ENCODE data around the gene TMEM150B.
"Not testable (repeated sequence)": the region's sequence is repeated elsewhere in the genome, so short reads cannot be mapped to it uniquely, and the experiment has no call there.

TMEM150B gene

GRCh38 chr19:55340784-55341147, 15.6 kb upstream of the TMEM150B start:
- in situ Hi-C loops (cut with HindIII; ENCODE audit: low pct_unique_long_range_greater_than_20kb, low sequenced_read_pairs), result no loop called here
- TF ChIP-seq JUND (IDR thresholded peaks at IDR 0.05; ENCODE audit: low read depth), result no peak
- DNase-seq (ENCODE audit: low read depth in 1 of 2, low spot score in 1 of 2), result no peak

- no peak for TF ChIP-seq JUND (IDR thresholded peaks at IDR 0.05; ENCODE audit: low read depth)
- DNase-seq (ENCODE audit: low read depth in 1 of 2, low spot score in 1 of 2), result no peak
- in situ Hi-C loops (cut with HindIII; ENCODE audit: low pct_unique_long_range_greater_than_20kb, low sequenced_read_pairs), result no loop called here
These were observed 15.0 kb upstream of the TMEM150B start for GRCh38 chr19:55339889-55340783.

- no peak for TF ChIP-seq JUND (IDR thresholded peaks at IDR 0.05; ENCODE audit: low read depth)
- in situ Hi-C loops (cut with HindIII; ENCODE audit: low pct_unique_long_range_greater_than_20kb, low sequenced_read_pairs), result no loop called here
- DNase-seq (ENCODE audit: low read depth in 1 of 2, low spot score in 1 of 2), result peak; percentile 92 to 100
These were observed 14.2 kb upstream of the TMEM150B start, which contains the start of gene KMT5C for GRCh38 chr19:55339105-55339888. TSS of gene KMT5C (plus strand) at chr19:55339876. CDS start at chr19:55341937, 2,061 bp downstream.

GRCh38 chr19:55336101-55336500, 11.0 kb upstream of the TMEM150B start:
- DNase-seq (ENCODE audit: low read depth in 1 of 2, low spot score in 1 of 2), result no peak
- no peak for TF ChIP-seq JUND (IDR thresholded peaks at IDR 0.05; ENCODE audit: low read depth)
- in situ Hi-C loops (cut with HindIII; ENCODE audit: low pct_unique_long_range_greater_than_20kb, low sequenced_read_pairs), result no loop called here

- no peak for TF ChIP-seq JUND (IDR thresholded peaks at IDR 0.05; ENCODE audit: low read depth)
- DNase-seq (ENCODE audit: low read depth in 1 of 2, low spot score in 1 of 2), result no peak
- in situ Hi-C loops (cut with HindIII; ENCODE audit: low pct_unique_long_range_greater_than_20kb, low sequenced_read_pairs), result no loop called here
These were observed 8.7 kb upstream of the TMEM150B start for GRCh38 chr19:55333870-55334269.

GRCh38 chr19:55329791-55330190, 4.7 kb upstream of the TMEM150B start:
- DNase-seq (ENCODE audit: low read depth in 1 of 2, low spot score in 1 of 2); in situ Hi-C loops (cut with HindIII; ENCODE audit: low pct_unique_long_range_greater_than_20kb, low sequenced_read_pairs): not testable (repeated sequence)

- peak in 1 of 2 experiments; percentile 69 for DNase-seq (ENCODE audit: low read depth in 1 of 2, low spot score in 1 of 2)
- in situ Hi-C loops (cut with HindIII; ENCODE audit: low pct_unique_long_range_greater_than_20kb, low sequenced_read_pairs), result not testable (repeated sequence)
These were observed 3.7 kb upstream of the TMEM150B start for GRCh38 chr19:55328774-55329318.

GRCh38 chr19:55324662-55325061, 479 bp downstream of the TMEM150B start:
- no peak for TF ChIP-seq JUND (IDR thresholded peaks at IDR 0.05; ENCODE audit: low read depth)
- no peak for DNase-seq (ENCODE audit: low read depth in 1 of 2, low spot score in 1 of 2)
- in situ Hi-C loops (cut with HindIII; ENCODE audit: low pct_unique_long_range_greater_than_20kb, low sequenced_read_pairs), result no loop called here

GRCh38 chr19:55322204-55322885, 2.8 kb downstream of the TMEM150B start:
- in situ Hi-C loops (cut with HindIII; ENCODE audit: low pct_unique_long_range_greater_than_20kb, low sequenced_read_pairs), result no loop called here
- DNase-seq (ENCODE audit: low read depth in 1 of 2, low spot score in 1 of 2), result no peak
- TF ChIP-seq JUND (IDR thresholded peaks at IDR 0.05; ENCODE audit: low read depth), result no peak

GRCh38 chr19:55321466-55322137, 3.5 kb downstream of the TMEM150B start:
- TF ChIP-seq JUND (IDR thresholded peaks at IDR 0.05; ENCODE audit: low read depth), result no peak
- DNase-seq (ENCODE audit: low read depth in 1 of 2, low spot score in 1 of 2), result no peak
- in situ Hi-C loops (cut with HindIII; ENCODE audit: low pct_unique_long_range_greater_than_20kb, low sequenced_read_pairs), result no loop called here

- in situ Hi-C loops (cut with HindIII; ENCODE audit: low pct_unique_long_range_greater_than_20kb, low sequenced_read_pairs), result no loop called here
- no peak for DNase-seq (ENCODE audit: low read depth in 1 of 2, low spot score in 1 of 2)
- TF ChIP-seq JUND (IDR thresholded peaks at IDR 0.05; ENCODE audit: low read depth), result no peak
These were observed 4.2 kb downstream of the TMEM150B start for GRCh38 chr19:55320844-55321419.

GRCh38 chr19:55319785-55320184, 5.4 kb downstream of the TMEM150B start:
- TF ChIP-seq JUND (IDR thresholded peaks at IDR 0.05; ENCODE audit: low read depth), result no peak
- in situ Hi-C loops (cut with HindIII; ENCODE audit: low pct_unique_long_range_greater_than_20kb, low sequenced_read_pairs), result no loop called here

More at GRCh38 chr19:55319785-55320184, 5.4 kb downstream of the TMEM150B start:
- DNase-seq (ENCODE audit: low read depth in 1 of 2, low spot score in 1 of 2), result no peak
